Measurements from ENCODE around the gene GREB1.
A peak's percentile ranks its signal among the peaks of the same experiment; 100 is the strongest.

GREB1 gene

GRCh38 chr2:11655495-11655894 lies 121.7 kb downstream of the GREB1 start:
- no peak overlapping the region for H3K4me3 ChIP-seq (ENCODE audit: low read length)
- no peak for TF ChIP-seq CTCF (IDR thresholded peaks at IDR 0.05; ENCODE audit: insufficient read depth, low read depth, low read length, missing control alignments)
- no peak for DNase-seq (ENCODE audit: low read depth)

DNA sequence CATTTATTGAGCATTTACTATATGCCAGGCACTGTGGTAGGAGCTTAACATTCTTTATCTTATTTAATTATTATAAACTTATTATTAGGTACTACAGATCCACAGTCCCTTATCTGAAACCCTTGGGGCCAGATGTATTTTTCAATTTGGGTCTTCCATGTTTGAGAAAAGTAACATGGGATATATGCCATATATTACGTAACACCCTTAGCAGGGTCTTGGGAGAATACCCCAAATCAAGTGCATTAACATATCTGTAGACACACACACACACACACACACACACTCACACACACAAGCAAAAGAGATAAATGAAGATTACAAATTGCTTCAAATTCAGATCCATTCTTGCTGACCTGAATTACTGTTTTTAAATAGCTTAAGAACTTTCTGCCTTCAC lies 122.4 kb downstream of the GREB1 start:
- H3K4me3 ChIP-seq (ENCODE audit: low read length) = no peak overlapping the region
- DNase-seq (ENCODE audit: low read depth) = no peak
- TF ChIP-seq CTCF (IDR thresholded peaks at IDR 0.05; ENCODE audit: insufficient read depth, low read depth, low read length, missing control alignments) = no peak

DNA sequence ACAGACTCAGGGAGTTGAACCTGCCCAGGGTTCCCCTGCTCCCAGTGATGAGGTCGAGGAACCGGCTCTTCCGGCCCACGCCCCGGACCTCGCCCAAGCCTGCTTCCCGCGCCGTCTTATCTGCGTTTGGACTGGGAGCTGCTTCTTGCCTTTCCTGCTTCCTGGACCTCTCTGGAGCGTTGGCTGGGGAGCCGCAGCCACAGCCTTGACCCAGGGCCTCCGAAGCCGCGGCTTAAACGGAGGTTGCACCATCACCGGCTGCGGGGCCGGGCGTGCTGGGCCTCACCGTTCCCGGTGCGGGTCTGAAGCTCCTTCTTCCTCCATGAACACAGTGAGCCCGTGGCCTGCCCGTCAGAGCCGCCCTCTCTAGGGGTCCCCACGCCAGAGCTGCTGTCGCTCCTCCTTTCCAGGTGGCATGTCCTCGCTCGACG lies 122.8 kb downstream of the GREB1 start:
- DNase-seq (ENCODE audit: low read depth) = peak; percentile 57
- no peak for TF ChIP-seq CTCF (IDR thresholded peaks at IDR 0.05; ENCODE audit: insufficient read depth, low read depth, low read length, missing control alignments)
- H3K4me3 ChIP-seq (ENCODE audit: low read length) = no peak overlapping the region

DNA sequence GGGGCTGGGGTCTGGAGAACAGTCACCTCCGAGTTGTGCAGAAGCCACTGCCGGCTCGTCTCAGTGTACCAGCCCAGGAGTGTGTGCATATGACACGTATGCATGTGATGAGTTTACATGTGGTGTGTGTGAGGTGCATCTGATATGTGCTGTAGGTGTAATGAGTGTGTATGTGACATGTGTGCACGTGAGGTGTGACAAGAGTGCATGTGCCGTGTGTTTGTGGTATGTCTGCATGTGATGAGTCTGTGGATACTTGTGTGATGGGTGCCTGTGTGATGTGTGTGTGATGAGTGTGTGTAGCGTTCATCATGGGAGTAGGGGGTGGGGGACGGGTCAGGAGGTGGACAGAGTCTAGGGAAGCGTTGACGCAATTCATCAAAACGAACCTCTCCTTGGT lies 123.3 kb downstream of the GREB1 start:
- TF ChIP-seq CTCF (IDR thresholded peaks at IDR 0.05; ENCODE audit: insufficient read depth, low read depth, low read length, missing control alignments) = no peak
- H3K4me3 ChIP-seq (ENCODE audit: low read length) = no peak overlapping the region
- DNase-seq (ENCODE audit: low read depth) = no peak

GRCh38 chr2:11657646-11658045 lies 123.8 kb downstream of the GREB1 start:
- H3K4me3 ChIP-seq (ENCODE audit: low read length) = no peak overlapping the region
- no peak for DNase-seq (ENCODE audit: low read depth)
- no peak for TF ChIP-seq CTCF (IDR thresholded peaks at IDR 0.05; ENCODE audit: insufficient read depth, low read depth, low read length, missing control alignments)

- no peak overlapping the region for H3K4me3 ChIP-seq (ENCODE audit: low read length)
- peak; percentile 85 for DNase-seq (ENCODE audit: low read depth)
- TF ChIP-seq CTCF (IDR thresholded peaks at IDR 0.05; ENCODE audit: insufficient read depth, low read depth, low read length, missing control alignments) = no peak
Measured at GRCh38 chr2:11658208-11659114, 124.6 kb downstream of the GREB1 start.

DNA sequence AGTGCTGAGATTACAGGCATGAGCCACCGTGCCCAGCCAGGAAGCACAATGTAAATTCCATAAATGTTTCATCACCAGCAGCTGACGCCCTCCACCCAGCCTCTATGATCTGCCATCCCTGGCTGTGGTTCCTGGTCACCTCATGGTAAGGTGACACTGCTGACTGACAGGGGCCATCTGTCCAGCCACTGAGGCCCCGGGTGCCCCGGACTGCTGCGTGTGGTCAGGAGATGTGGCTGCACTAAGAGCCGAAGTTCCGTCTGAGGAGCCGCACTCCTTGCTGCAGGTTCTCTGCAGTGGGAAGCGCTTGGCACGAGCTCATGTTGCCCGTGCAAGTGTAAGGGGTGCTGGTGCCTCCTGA lies 125.2 kb downstream of the GREB1 start:
- no peak for TF ChIP-seq CTCF (IDR thresholded peaks at IDR 0.05; ENCODE audit: insufficient read depth, low read depth, low read length, missing control alignments)
- no peak overlapping the region for H3K4me3 ChIP-seq (ENCODE audit: low read length)
- no peak for DNase-seq (ENCODE audit: low read depth)
